CD4-positive, alpha-beta T cell treated with Interleukin-15 for 1 hour (primary cell): ENCODE results near the gene NPSR1.
"Not testable (repeated sequence)": the region's sequence is repeated elsewhere in the genome, so short reads cannot be mapped to it uniquely, and the experiment has no call there.

ENCODE experiments used
- DNase-seq: peaks from one replicate; pipeline ENCODE4 v3.0.0-alpha.2; 2020

The NPSR1 gene

GRCh38 chr7:34839645-34840044, 181.6 kb downstream of the NPSR1 start:
- no peak for DNase-seq

- no peak for DNase-seq
Measured at GRCh38 chr7:34840176-34840785, 182.3 kb downstream of the NPSR1 start.

- DNase-seq = no peak
Measured at GRCh38 chr7:34841326-34841725, 183.3 kb downstream of the NPSR1 start.

- no peak for DNase-seq
Measured at GRCh38 chr7:34842782-34843181, 184.8 kb downstream of the NPSR1 start.

GRCh38 chr7:34844406-34844805, 186.4 kb downstream of the NPSR1 start:
- DNase-seq = no peak

- no peak for DNase-seq
Measured at GRCh38 chr7:34844936-34845665, 187.1 kb downstream of the NPSR1 start.

GRCh38 chr7:34845666-34846361, 187.8 kb downstream of the NPSR1 start:
- DNase-seq = no peak

- DNase-seq = no peak
Measured at GRCh38 chr7:34846976-34847375, 189.0 kb downstream of the NPSR1 start.

- no peak for DNase-seq
Measured at GRCh38 chr7:34848670-34849069, 190.7 kb downstream of the NPSR1 start.

- DNase-seq = no peak
Measured at GRCh38 chr7:34849163-34849960, 191.3 kb downstream of the NPSR1 start.

- no peak for DNase-seq
Measured at GRCh38 chr7:34849986-34850385, 192.0 kb downstream of the NPSR1 start.

- DNase-seq = no peak
Measured at GRCh38 chr7:34850681-34851080, 192.7 kb downstream of the NPSR1 start.

GRCh38 chr7:34851431-34851830, 193.4 kb downstream of the NPSR1 start:
- no peak for DNase-seq

GRCh38 chr7:34858444-34858843, 200.4 kb downstream of the NPSR1 start:
- not testable (repeated sequence) for DNase-seq

GRCh38 chr7:34859281-34859680, 201.3 kb downstream of the NPSR1 start:
- not testable (repeated sequence) for DNase-seq

- DNase-seq = not testable (repeated sequence)
Measured at GRCh38 chr7:34866222-34866621, 208.2 kb downstream of the NPSR1 start.

GRCh38 chr7:34867341-34867740, 209.3 kb downstream of the NPSR1 start:
- not testable (repeated sequence) for DNase-seq

GRCh38 chr7:34868602-34869001, 210.6 kb downstream of the NPSR1 start:
- not testable (repeated sequence) for DNase-seq

GRCh38 chr7:34869057-34869456, 211.0 kb downstream of the NPSR1 start:
- DNase-seq = no peak

GRCh38 chr7:34870041-34870440, 212.0 kb downstream of the NPSR1 start:
- not testable (repeated sequence) for DNase-seq

GRCh38 chr7:34874329-34874728, 216.3 kb downstream of the NPSR1 start:
- not testable (repeated sequence) for DNase-seq

GRCh38 chr7:34875481-34875880, 217.5 kb downstream of the NPSR1 start:
- DNase-seq = no peak
